Stomach smooth muscle (tissue), 2 donors: ENCODE measurements around the gene KIRREL3.

Experiments
- H3K27ac ChIP-seq: one replicate; pipeline ENCODE4 v1.7.0; 2013; ENCODE audit warnings: mild to moderate bottlenecking, low read length, inconsistent platforms
- H3K27me3 ChIP-seq, 2 donors: one replicate each; pipeline ENCODE4 v1.7.0; 2013; ENCODE audit warnings: low read length in 2 of 2; ENCODE audit not compliant: insufficient read depth in 2 of 2, control insufficient read depth in 1 of 2
- H3K36me3 ChIP-seq, 2 donors: one replicate each; pipeline ENCODE4 v1.7.0; 2013; ENCODE audit warnings: low read length in 2 of 2; ENCODE audit not compliant: control insufficient read depth in 2 of 2, insufficient read depth in 2 of 2
- H3K4me1 ChIP-seq: one replicate; pipeline ENCODE4 v1.7.0; 2013; ENCODE audit warnings: low read length; ENCODE audit not compliant: control insufficient read depth, insufficient read depth
- H3K4me3 ChIP-seq, 2 donors: one replicate each; pipeline ENCODE4 v1.7.0; 2013; ENCODE audit warnings: low read length in 2 of 2
- H3K9ac ChIP-seq, 2 donors: one replicate each; pipeline ENCODE4 v1.7.0; 2013; ENCODE audit warnings: low read length in 2 of 2, mild to moderate bottlenecking in 1 of 2
- H3K9me3 ChIP-seq, 2 donors: one replicate each; pipeline ENCODE4 v1.7.0; 2013; ENCODE audit warnings: low read length in 2 of 2; ENCODE audit not compliant: control insufficient read depth in 2 of 2
- donor health status: healthy.
- donor health status: Pancreatic carcinoma.

The KIRREL3 gene

GRCh38 chr11:126430581-126431335, 569.8 kb downstream of the KIRREL3 start:
- Histone ChIP-seq H3K27me3 (peaks cover 0 to 2% of the 10 kb centered on the region in 2 donors), H3K27ac (no peak overlapping the region), H3K36me3 (no peaks in the 10 kb centered on the region), H3K4me1 (peaks cover 7% of the 10 kb centered on the region), H3K9me3 (no peaks in the 10 kb centered on the region), H3K9ac (no peak overlapping the region), H3K4me3 (no peak overlapping the region)

DNA sequence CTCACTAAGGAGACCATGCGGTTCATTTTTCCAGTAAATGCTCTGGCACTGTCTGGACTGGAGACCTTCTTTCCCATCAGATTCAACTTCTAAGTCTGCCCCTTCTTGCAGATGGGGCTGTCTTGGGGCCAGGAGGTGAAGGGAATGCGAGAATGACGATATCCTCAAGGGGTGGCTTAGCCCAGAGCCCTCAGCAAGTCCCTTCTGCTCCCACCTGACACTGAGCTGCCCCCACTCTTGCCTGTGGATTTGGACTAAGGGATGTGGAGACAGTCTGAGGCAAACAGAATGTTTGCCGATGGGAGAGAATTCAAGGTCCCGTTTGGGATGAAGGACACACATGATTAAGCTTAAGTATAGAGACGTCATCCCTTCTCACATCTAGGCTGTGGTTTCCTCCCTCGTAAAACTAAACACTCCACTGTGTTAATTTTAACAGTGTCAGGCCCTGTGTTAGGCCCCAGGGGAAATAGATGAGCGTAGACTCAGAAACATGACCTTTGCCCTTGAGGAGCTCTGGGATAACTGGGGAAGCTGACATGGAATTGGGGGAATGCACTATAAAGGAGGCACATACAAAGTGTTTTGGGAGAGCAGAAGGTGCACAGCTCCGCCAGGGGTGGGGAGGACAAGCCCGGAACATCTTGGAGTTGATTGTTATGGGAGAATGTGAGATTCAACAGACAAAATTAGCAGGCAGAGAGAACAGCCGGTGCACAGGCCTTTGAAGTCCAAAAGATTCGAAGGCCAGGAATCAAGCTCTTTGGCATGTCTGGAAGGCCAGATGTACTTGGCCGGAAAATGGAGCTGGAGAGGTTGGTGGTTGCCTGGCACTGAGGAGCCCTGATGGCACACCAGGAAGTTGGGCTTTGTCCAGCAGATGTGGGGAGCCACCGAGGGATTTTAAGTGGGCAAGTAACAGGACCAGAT, 573.5 kb downstream of the KIRREL3 start:
- no peaks in the 10 kb centered on the region for H3K36me3 ChIP-seq
- no peaks in the 10 kb centered on the region for H3K9me3 ChIP-seq
- peak overlapping the region; percentile 18 for H3K27ac ChIP-seq
- H3K9ac ChIP-seq: no peak overlapping the region
- no peak overlapping the region for H3K4me3 ChIP-seq
- peaks cover 7% of the 10 kb centered on the region for H3K4me1 ChIP-seq
- no peaks in the 10 kb centered on the region for H3K27me3 ChIP-seq

- Histone ChIP-seq H3K4me3 (no peak overlapping the region), H3K4me1 (peaks cover under 1% of the 10 kb centered on the region), H3K9me3 (no peaks in the 10 kb centered on the region), H3K9ac (no peak overlapping the region), H3K27ac (no peak overlapping the region), H3K27me3 (no peaks in the 10 kb centered on the region), H3K36me3 (no peaks in the 10 kb centered on the region)
Observed at GRCh38 chr11:126426106-126426505, 574.5 kb downstream of the KIRREL3 start.

DNA sequence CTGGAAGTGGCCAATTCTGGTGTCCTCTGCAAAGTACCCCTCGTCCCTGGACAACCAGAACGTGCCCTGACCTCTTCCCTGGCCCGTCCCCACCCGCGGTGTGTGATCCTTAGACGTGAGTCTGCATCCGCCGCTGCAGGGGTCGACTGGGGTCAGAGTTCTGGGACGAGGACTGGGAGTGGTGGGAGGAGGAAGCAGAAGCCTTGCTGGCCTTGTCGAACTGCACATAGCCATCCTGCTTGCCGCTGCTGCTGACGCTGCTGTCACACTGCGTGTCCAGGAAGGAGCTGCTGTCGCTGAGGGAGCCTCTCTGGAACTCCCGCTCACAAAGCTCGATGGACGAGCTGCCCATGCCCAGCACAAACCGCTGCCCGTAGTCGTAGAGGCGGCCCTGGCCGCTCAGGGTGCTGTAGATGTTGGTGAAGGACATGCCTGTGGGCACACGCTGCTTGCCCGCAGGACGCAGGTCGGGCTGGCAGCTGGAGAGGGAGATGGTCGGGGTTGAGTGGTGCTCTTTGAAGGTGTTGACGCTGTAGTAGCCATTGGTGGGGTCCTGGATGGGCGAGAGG, 576.0 kb downstream of the KIRREL3 start:
- Histone ChIP-seq H3K4me3 (no peak overlapping the region), H3K9me3 (no peaks in the 10 kb centered on the region), H3K27ac (no peak overlapping the region), H3K4me1 (no peaks in the 10 kb centered on the region), H3K36me3 (no peaks in the 10 kb centered on the region), H3K9ac (no peak overlapping the region), H3K27me3 (no peaks in the 10 kb centered on the region)

- no peak overlapping the region for H3K9ac ChIP-seq
- H3K36me3 ChIP-seq: no peaks in the 10 kb centered on the region
- no peak overlapping the region for H3K27ac ChIP-seq
- H3K4me1 ChIP-seq: peaks cover 2% of the 10 kb centered on the region
- no peaks in the 10 kb centered on the region for H3K27me3 ChIP-seq
- no peaks in the 10 kb centered on the region for H3K9me3 ChIP-seq
- no peak overlapping the region for H3K4me3 ChIP-seq
Observed at GRCh38 chr11:126423743-126424142, 576.8 kb downstream of the KIRREL3 start.

- H3K9ac ChIP-seq: no peak overlapping the region
- no peaks in the 10 kb centered on the region for H3K9me3 ChIP-seq
- peaks cover 5% of the 10 kb centered on the region for H3K4me1 ChIP-seq
Observed at GRCh38 chr11:126423154-126423553, 577.4 kb downstream of the KIRREL3 start.

DNA sequence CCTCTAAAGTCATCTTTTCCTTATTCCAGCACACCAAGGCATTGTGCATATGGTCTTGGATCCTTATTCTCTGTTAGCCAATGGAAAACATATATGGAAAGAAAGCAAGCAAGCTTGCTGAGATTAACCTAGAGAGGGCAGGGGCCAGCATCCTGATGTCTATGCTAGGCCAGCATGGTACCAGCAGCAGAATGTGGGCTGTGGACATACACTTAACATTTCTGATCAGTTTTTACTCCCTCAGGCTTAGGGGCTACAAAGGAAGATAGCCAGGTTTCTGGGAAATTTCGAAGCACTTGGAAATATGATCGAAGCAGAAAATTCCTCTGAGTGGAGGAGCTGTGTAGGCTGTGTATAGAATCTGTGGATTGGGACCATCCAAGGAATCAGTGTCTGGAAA, 578.1 kb downstream of the KIRREL3 start:
- Histone ChIP-seq H3K27ac (no peak overlapping the region), H3K9me3 (no peaks in the 10 kb centered on the region), H3K4me1 (peaks cover 5% of the 10 kb centered on the region), H3K27me3 (no peaks in the 10 kb centered on the region), H3K4me3 (no peak overlapping the region), H3K36me3 (no peaks in the 10 kb centered on the region), H3K9ac (no peak overlapping the region)

More at GRCh38 chr11:126423154-126423553, 577.4 kb downstream of the KIRREL3 start:
- Histone ChIP-seq H3K27me3 (no peaks in the 10 kb centered on the region), H3K27ac (no peak overlapping the region), H3K4me3 (no peak overlapping the region), H3K36me3 (no peaks in the 10 kb centered on the region)

DNA sequence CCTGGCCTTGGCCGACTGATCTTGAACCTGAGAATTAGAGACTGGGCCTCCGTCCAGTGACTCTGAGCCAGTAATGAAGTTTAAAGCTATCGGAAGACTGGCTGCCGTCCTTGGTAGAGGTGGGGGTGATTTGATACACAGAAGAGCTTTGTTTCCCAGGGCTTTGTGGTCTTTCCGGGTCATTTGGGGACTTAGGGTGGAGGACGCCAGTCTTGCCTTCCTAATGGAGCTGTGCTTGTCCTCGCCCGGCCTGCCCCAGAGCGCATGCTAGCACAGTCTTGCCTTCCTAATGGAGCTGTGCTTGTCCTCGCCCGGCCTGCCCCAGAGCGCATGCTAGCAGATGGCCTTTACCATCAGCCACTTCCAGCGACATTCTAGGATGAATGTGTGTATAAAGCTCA, 579.3 kb downstream of the KIRREL3 start:
- Histone ChIP-seq H3K4me3 (no peak overlapping the region), H3K9me3 (no peaks in the 10 kb centered on the region), H3K4me1 (peaks cover 14% of the 10 kb centered on the region), H3K36me3 (no peaks in the 10 kb centered on the region), H3K27ac (peak overlapping the region; percentile 24), H3K27me3 (no peaks in the 10 kb centered on the region), H3K9ac (no peak overlapping the region)

- Histone ChIP-seq H3K9me3 (no peaks in the 10 kb centered on the region), H3K9ac (no peak overlapping the region), H3K36me3 (no peaks in the 10 kb centered on the region), H3K27me3 (no peaks in the 10 kb centered on the region), H3K4me1 (peaks cover 19% of the 10 kb centered on the region), H3K4me3 (no peak overlapping the region), H3K27ac (peak overlapping the region; percentile 24)
Observed at GRCh38 chr11:126420698-126421256, 579.8 kb downstream of the KIRREL3 start.

GRCh38 chr11:126419801-126420697, 580.5 kb downstream of the KIRREL3 start:
- H3K9ac ChIP-seq: no peak overlapping the region
- peaks cover 26% of the 10 kb centered on the region for H3K4me1 ChIP-seq
- no peaks in the 10 kb centered on the region for H3K9me3 ChIP-seq
- H3K27me3 ChIP-seq: no peaks in the 10 kb centered on the region
- H3K4me3 ChIP-seq: no peak overlapping the region
- no peaks in the 10 kb centered on the region for H3K36me3 ChIP-seq
- H3K27ac ChIP-seq: no peak overlapping the region
